Epithelial cell of proximal tubule (primary cell): Measurements from ENCODE around the gene PRKCI. TPM values are rescaled to one million over a fixed set of nuclear protein-coding genes. Genes with fewer than 3 reads are reported as not detected.

Source experiments
- DNase-seq: peaks from one replicate; pipeline ENCODE4 v3.0.0-alpha.2; 2011; ENCODE audit warnings: low read depth
- H3K4me3 ChIP-seq: 2 replicates; pipeline ENCODE4 v1.5.1; 2011; ENCODE audit warnings: low read depth, mild to moderate bottlenecking, low read length
- CTCF ChIP-seq: conservative IDR thresholded peaks from 2 replicates; pipeline ENCODE4 v1.5.1; 2012; ENCODE audit warnings: low read depth, mild to moderate bottlenecking, low read length
- total RNA-seq: library from RNA; depleted of rRNA; stranded (reverse); fragments of >200 nt; gene quantifications from 2 replicates; pipeline ENCODE4 v1.2.3, GENCODE V29; 2015

PRKCI gene
- total RNA-seq, 1 donor from 2014 or later: 48.6 TPM

GRCh38 chr3:170222647-170223541 is 670 bp downstream of the PRKCI start:
- peak; percentile 25 for TF ChIP-seq CTCF
- DNase-seq: no peak
- peak overlapping the region; percentile 79 for H3K4me3 ChIP-seq

- DNase-seq: no peak
- H3K4me3 ChIP-seq: peak overlapping the region; percentile 1
- no peak for TF ChIP-seq CTCF
Observed at GRCh38 chr3:170225166-170225565, 2.9 kb downstream of the PRKCI start.

- no peak for TF ChIP-seq CTCF
- peak; percentile 49 for DNase-seq
- peak overlapping the region; percentile 1 for H3K4me3 ChIP-seq
Observed at GRCh38 chr3:170226426-170226960, 4.3 kb downstream of the PRKCI start.

GRCh38 chr3:170228093-170228766 is 6.0 kb downstream of the PRKCI start:
- TF ChIP-seq CTCF: no peak
- DNase-seq: peak; percentile 49
- no peak overlapping the region for H3K4me3 ChIP-seq

- no peak for DNase-seq
Observed at GRCh38 chr3:170232266-170232665, 10.0 kb downstream of the PRKCI start.

GRCh38 chr3:170233530-170233929 is 11.3 kb downstream of the PRKCI start:
- peak; percentile 50 for DNase-seq
- no peak for TF ChIP-seq CTCF
- H3K4me3 ChIP-seq: no peak overlapping the region

More at GRCh38 chr3:170232266-170232665, 10.0 kb downstream of the PRKCI start:
- TF ChIP-seq CTCF: no peak
- no peak overlapping the region for H3K4me3 ChIP-seq
